Measurements from ENCODE around the gene FBXL13.
"Not testable (repeated sequence)": the region's sequence is repeated elsewhere in the genome, so short reads cannot be mapped to it uniquely, and the experiment has no call there.

FBXL13 gene

GRCh38 chr7:103078226-103078625 is 3.6 kb upstream of the FBXL13 start:
- not testable (repeated sequence) for DNase-seq

- DNase-seq: no peak
Observed at GRCh38 chr7:103077318-103077717, 2.7 kb upstream of the FBXL13 start.

- no peak for DNase-seq
Observed at GRCh38 chr7:103076764-103077163, 2.2 kb upstream of the FBXL13 start.

GRCh38 chr7:103075337-103075918 is 832 bp upstream of the FBXL13 start:
- peak; percentile 41 to 90 (median 87) for DNase-seq

GRCh38 chr7:103073989-103074518 is 542 bp downstream of the FBXL13 start:
- peak in 2 of 3 experiments; percentile 76 to 84 for DNase-seq

DNA sequence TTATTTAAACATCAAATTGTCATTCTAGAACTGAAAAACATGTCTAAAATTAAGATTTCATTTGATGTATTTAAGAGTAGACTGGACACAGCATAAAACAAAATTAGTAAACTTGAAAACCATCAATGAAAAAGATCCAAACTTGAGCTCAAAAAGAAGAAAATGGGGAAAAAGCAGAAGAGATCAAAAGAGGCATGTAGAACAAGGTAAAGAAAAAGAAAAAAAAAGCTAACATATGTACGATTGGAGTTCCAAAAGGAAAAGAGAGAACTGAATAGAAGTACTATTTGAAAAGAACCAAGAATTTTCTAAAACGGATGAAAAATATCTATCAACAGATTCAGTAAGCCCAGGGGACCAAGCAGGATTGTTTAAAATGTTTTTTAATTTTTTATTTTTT is 3.6 kb downstream of the FBXL13 start:
- no peak for DNase-seq

DNA sequence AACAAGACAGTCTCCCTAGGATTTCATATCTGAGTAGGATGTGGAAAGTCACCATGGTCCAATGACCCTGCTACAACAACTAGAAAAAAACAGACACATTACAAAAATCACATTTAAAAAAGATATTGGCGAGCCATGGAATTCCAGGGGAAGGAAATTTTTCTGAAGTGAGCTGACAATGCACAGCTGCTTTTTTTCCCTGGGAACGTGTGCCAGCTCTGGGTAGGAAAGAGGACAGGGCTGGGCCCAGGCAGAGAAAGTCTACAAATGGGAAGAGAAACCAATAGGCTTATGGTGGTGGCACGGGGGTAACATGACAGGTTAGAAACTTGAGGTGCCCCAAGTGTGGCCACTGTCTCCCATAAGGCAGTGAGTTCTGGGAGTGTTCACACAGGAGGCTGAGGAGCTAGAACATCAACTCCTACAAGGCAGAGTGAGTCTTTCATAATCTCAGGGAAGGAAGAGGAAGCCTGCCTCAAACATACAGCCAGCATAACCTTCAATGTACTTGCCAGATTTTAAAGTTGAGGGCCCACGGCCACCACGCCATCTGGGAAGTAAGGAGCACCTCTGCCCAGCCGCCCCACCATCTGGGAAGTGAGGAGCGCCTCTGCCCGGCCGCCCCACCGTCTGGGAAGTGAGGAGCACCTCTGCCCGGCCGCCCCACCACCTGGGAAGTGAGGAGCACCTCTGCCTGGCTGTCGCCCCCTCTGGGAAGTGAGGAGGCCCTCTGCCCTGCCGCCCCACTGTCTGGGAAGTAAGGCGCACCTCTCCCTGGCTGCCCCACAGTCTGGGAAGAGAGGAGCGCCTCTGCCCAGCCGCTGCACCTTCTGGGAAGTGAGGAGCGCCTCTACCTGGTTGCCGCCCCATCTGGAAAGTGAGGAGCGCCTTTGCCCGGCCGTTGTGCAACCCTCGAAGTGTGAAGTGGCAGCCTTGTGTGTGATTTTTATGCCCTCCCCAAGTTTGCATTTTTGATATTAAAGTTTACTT is 5.9 kb downstream of the FBXL13 start:
- DNase-seq: no peak

GRCh38 chr7:103065667-103066066 is 8.9 kb downstream of the FBXL13 start:
- DNase-seq: peak; percentile 17 to 31 (median 26)

DNA sequence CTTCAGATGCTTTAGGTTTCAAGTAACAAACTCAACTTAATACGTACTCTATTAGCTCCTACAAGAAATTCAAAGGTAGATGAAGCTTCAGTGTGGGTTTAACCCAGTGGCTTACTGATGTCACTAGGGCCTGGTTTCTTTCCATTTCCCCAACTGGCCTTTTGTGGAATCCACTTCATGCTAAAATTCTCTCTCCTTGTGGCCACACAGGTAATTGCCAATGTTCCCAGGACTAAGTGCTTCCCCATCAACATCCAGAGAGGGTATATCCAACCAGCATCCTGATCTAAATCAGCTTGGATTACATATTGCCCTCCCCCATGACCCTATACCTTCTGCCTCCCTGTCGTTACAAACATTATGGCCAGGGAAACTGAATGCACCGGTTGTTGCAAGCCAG is 10.7 kb downstream of the FBXL13 start:
- peak in 1 of 3 experiments; percentile 36 for DNase-seq

- no peak for DNase-seq
Observed at GRCh38 chr7:103059471-103059870, 15.1 kb downstream of the FBXL13 start.

DNA sequence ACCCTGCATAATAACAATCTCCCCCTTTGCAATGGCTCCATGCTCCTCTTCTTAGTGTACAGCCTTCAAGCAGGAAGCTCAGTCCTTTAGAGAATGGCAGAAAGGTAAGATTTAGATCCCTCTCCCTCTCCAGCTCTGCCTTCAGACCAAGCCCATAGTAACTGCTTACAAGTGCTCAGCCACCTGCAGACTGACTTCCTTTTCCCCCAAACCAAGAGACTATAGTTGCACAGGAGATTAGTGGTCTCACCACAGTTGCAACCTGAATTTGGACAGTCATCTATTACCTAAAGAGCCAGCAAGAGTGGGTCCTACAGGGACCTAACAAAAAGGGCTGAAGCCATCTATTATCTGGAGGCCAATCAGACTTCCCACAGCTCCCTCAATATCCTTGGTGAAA is 16.5 kb downstream of the FBXL13 start:
- no peak for DNase-seq

GRCh38 chr7:103056006-103056405 is 18.6 kb downstream of the FBXL13 start:
- not testable (repeated sequence) for DNase-seq

GRCh38 chr7:103051519-103051918 is 23.1 kb downstream of the FBXL13 start:
- DNase-seq: no peak

DNA sequence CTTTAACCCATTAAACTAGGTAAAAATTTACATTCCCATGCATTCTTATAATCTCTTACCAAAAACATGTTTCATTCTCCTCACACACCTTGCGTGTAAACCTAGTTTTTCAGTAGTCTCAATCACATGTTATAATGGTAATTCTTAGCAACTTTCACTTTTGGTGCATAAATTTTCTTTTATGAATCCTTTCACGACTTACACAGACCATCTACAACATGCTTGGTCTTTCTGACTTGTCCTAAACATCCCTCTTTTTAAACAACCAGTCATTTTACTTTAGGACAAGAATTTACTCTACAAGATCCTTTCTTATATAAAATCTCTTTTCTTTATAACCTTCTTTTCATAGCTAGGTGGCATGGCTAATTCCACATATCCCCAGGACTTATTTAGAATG is 25.8 kb downstream of the FBXL13 start:
- peak in 2 of 3 experiments; percentile 10 to 16 for DNase-seq

DNA sequence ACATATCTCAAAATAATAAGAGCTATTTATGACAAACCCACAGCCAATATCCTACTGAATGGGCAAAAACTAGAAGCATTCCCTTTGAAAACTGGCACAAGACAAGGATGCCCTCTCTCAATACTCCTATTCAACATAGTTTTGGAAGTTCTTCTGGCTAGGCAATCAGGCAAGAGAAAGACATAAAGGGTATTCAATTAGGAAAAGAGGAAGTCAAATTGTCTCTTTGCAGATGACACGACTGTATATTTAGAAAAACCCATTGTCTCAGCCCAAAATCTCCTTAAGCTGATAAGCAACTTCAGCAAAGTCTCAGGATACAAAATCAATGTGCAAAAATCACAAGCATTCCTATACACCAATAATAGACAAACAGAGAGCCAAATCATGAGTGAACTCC is 32.8 kb downstream of the FBXL13 start:
- not testable (repeated sequence) for DNase-seq

DNA sequence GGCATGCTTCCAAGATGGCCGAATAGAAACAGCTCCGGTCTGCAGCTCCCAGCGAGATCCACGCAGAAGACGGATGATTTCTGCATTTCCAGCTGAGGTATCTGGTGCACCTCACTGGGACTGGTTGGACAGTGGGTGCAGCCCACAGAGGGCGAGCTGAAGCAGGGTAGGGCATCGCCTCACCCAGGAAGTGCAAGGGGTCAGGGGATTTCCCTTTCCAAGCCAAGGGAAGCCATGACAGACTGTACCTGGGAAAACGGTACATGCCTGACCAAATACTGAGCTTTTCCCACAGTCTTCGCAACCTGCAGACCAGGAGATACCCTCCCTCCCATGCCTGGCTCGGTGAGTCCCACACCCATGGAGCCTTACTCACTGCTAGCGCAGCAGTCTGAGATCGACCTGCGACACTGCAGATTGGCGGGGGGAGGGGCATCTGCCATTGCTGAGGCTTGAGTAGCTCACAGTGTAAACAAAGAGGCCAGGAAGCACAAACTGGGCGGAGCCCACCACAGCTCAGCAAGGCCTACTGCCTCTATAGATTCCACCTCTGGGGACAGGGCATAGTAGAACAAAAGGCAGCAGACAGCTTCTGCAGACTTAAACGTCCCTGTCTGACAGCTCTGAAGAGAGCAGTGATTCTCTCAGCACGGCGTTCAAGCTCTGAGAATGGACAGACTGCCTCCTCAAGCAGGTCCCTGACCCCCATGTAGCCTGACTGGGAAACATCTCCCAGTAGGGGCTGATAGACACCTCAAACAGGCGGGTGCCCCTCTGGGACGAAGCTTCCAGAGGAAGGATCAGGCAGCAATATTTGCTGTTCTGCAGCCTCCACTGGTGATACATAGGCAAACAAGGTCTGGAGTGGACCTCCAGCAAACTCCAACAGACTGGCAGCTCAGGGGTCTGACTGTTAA is 36.5 kb downstream of the FBXL13 start:
- peak; percentile 42 to 84 (median 69) for DNase-seq

DNA sequence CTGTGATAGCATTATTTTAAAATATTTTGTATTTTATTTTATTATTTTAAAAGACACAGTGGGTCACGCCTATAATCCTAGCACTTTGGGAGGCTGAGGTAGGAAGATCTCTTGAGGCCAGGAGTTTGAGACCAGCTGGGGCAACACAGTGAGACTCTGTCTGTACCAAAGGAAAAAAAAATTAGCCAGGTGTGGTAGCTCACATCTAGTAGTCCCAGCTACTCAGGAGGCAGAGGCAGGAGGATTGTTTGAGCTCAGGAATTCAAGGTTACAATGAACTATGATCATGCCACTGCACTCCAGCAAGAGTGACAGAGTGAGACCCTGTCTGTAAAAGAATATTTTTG is 37.1 kb downstream of the FBXL13 start:
- DNase-seq: no peak

DNA sequence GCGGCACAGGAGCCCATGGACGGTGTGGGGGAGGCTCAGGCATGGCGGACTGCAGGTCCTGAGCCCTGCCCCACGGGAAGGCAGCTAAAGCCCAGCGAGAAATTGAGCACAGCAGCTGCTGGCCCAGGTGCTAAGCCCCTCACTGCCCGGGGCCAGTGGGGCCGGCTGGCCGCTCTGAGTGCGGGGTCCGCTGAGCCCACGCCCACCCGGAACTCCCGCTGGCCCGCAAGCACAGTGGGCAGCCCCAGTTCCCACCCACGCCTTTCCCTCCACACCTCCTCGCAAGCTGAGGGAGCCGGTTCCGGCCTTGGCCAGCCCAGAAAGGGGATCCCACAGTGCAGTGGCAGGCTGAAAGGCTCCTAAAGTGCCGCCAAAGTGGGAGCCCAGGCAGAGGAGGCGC is 40.3 kb downstream of the FBXL13 start:
- DNase-seq: not testable (repeated sequence)

DNA sequence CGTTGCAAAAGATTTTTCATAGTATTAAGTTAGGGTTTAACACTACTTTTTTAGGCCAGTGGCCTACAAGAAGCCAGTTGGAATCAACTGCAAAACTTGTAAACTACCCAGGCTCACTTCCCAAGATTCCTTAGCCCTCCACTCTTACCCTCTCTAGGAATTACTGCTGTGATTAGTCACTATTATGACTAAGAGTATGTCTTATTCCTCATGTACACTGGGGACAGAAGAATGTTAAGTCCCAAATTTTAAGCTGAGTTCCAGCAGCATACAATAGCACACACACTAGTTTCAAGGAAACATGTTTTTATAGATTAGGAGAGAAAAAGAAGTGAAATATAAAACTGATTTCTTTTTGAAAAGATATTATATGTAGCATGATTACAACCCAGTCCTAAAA is 42.8 kb downstream of the FBXL13 start:
- no peak for DNase-seq

GRCh38 chr7:103031024-103031423 is 43.6 kb downstream of the FBXL13 start:
- DNase-seq: no peak

DNA sequence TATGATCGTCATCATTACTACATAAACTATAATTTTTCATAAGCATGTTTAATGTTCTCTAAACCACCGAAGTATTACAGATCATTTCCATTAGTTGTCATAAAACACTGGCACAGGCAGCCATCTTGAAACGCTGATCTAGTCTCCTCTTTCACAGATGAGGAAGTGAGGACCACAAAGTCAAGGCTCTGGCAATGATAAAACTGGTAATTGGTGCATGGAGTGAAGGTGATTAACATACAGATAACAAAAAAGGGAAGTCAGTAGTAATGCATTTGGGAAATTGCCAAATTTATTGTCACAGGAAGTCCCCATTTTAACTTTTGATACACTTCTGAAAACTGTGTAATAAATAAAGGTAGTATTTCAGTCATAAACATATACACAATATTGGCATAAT is 49.3 kb downstream of the FBXL13 start:
- DNase-seq: no peak

DNA sequence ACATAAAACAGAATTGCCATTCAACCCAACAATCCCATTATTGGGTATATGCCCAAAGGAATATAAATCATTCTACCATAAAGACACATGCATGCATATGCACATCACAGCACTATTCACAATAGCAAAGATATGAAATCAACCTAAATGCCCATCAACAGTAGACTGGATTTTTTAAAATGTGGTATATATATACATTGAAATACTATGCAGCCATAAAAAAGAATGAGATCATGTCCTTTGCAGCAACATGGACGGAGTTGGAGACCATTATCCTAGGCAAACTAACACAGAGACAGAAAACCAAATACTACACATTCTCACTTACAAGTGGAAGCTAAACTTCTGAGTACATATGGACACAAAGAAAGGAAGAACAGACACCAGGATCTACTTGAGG is 51.0 kb downstream of the FBXL13 start:
- DNase-seq: not testable (repeated sequence)

GRCh38 chr7:103021490-103021889 is 53.1 kb downstream of the FBXL13 start:
- DNase-seq: not testable (repeated sequence)
